NB4 (cell line): ENCODE results near the gene STARD13.

ENCODE experiments used
- MYC ChIP-seq: IDR thresholded peaks from 2 replicates; pipeline ENCODE4 v1.6.1; 2011; ENCODE audit warnings: low read depth, low read length
- POLR2A ChIP-seq: IDR thresholded peaks from 2 replicates; pipeline ENCODE4 v1.6.1; 2011; ENCODE audit warnings: mild to moderate bottlenecking; ENCODE audit not compliant: insufficient read length; ENCODE audit errors: extremely low read depth
- TF ChIP-seq, protein P1 (sequence below): IDR thresholded peaks from one replicate; pipeline ENCODE4 v1.5.1; 2012; ENCODE audit warnings: low read depth, low read length
- TF ChIP-seq, protein P2 (sequence below): IDR thresholded peaks from 2 replicates; pipeline ENCODE4 v1.6.1; 2011; ENCODE audit warnings: low read depth, low read length

DNA sequence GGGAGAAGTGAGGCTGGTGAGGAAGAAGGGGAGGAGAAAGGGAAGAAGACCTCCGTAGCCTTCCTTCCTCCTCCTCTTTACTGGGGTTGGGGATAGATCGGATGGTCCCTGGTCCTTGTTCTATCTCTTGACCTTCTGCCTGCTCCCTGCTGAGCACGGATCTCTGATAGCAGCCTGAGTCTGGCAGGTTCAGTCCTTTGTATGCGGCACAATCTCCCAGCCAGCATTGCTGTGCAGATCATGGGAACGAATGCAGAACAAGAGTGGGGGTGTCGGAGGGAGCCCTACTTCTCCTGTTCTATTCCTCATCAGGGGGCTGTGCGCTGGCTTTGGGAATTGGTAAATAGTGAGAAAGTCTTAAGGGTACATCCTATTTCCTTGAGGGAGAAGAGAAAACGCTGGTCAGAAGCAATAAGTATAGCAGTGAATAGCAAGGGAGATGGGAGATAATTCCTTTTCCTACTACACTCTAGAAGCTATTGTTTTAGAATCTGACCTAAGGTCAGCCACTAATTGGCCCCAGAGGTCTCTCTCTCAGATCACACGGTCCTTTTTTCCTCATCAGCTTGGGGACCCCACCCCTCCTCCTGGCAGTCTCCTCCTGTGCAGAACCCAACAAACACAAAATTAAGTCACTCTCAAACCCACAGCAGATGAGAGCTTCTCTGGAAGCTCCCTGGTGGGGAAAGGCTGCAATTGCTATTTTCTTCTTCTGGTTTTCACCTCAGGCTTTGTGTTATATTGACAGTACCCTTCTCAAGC is 228.4 kb downstream of the STARD13 start:
- TF ChIP-seq, protein P1, sequence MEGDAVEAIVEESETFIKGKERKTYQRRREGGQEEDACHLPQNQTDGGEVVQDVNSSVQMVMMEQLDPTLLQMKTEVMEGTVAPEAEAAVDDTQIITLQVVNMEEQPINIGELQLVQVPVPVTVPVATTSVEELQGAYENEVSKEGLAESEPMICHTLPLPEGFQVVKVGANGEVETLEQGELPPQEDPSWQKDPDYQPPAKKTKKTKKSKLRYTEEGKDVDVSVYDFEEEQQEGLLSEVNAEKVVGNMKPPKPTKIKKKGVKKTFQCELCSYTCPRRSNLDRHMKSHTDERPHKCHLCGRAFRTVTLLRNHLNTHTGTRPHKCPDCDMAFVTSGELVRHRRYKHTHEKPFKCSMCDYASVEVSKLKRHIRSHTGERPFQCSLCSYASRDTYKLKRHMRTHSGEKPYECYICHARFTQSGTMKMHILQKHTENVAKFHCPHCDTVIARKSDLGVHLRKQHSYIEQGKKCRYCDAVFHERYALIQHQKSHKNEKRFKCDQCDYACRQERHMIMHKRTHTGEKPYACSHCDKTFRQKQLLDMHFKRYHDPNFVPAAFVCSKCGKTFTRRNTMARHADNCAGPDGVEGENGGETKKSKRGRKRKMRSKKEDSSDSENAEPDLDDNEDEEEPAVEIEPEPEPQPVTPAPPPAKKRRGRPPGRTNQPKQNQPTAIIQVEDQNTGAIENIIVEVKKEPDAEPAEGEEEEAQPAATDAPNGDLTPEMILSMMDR, result peak; percentile 26
- TF ChIP-seq POLR2A, result no peak
- TF ChIP-seq, protein P2, sequence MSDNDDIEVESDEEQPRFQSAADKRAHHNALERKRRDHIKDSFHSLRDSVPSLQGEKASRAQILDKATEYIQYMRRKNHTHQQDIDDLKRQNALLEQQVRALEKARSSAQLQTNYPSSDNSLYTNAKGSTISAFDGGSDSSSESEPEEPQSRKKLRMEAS, result no peak
- TF ChIP-seq MYC, result no peak
